Lower lobe of right lung (tissue), 2 donors: ENCODE data around the gene ICA1. TPM values are rescaled to one million over a fixed set of nuclear protein-coding genes. Genes with fewer than 3 reads are reported as not detected.

Experiments
- ATAC-seq, 2 donors: fragments of 200-7000 bp; cut with Tn5 transposase; one replicate each; pipeline ENCODE4 v1.9.1; 2020 to 2022; ENCODE audit warnings: mild to moderate bottlenecking in 2 of 2, moderate library complexity in 2 of 2
- DNase-seq: peaks from one replicate; pipeline ENCODE4 v3.0.0-alpha.2; 2020
- H3K27ac ChIP-seq: fragments of 200-600 bp; one replicate; pipeline ENCODE4 v1.8.0; 2022
- H3K27me3 ChIP-seq: fragments of 200-600 bp; one replicate; pipeline ENCODE4 v1.8.0; 2022; ENCODE audit warnings: low read depth
- H3K36me3 ChIP-seq: fragments of 200-600 bp; one replicate; pipeline ENCODE4 v1.8.0; 2022; ENCODE audit warnings: mild to moderate bottlenecking
- H3K4me1 ChIP-seq: fragments of 200-600 bp; one replicate; pipeline ENCODE4 v1.8.0; 2022
- H3K4me3 ChIP-seq: fragments of 200-600 bp; one replicate; pipeline ENCODE4 v1.8.0; 2022; ENCODE audit warnings: mild to moderate bottlenecking
- H3K9me3 ChIP-seq: fragments of 200-600 bp; one replicate; pipeline ENCODE4 v1.8.0; 2022
- intact Hi-C: fragments of 100-400 bp; cut with DNase I; formaldehyde crosslinking; loops from one replicate; pipeline ENCODE4 v1.11.0; 2022
- total RNA-seq: library from RNA; stranded (reverse); fragmentation: NEBNext Ultra II Directional; extraction: Animal tissue kit (Norgen Biotek cat#: 25700); gene quantifications from one replicate; pipeline ENCODE4 v1.2.1, GENCODE V29; 2021
- TF ChIP-seq, protein P1 (sequence below): fragments of 200-600 bp; IDR thresholded peaks from one replicate; pipeline ENCODE4 v1.8.0; 2022; ENCODE audit warnings: antibody characterized with exemption, mild to moderate bottlenecking
- donor health status: DM: no; HTN: yes; CAD: no; lungs with severe emphysema.

ICA1 gene
- total RNA-seq, 1 donor from 2014 or later = 19.5 TPM

DNA sequence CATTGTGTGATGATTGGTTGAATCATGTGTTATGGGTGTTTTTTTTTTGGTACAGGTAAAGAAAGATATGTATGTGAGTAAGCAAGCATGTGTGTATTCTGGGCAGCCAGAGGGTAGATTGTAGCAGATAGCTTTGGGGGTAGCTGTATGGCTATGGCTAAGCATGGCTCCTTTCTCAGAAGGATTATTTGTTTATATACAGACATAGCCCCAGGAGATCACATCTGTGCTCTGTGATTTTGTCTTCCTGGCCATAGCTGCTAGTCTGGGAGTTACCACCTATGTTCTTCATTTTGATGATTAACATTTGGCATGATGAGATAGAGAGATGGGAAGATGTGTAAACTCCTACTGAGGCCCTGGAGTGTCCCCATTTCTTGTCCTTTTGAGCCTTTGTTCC, 23.2 kb upstream of the ICA1 start:
- no peak for ATAC-seq
- intact Hi-C loops = no loop called here
- Histone ChIP-seq H3K4me3 (no peak overlapping the region), H3K27me3 (no peaks in the 10 kb centered on the region), H3K36me3 (no peaks in the 10 kb centered on the region), H3K9me3 (no peaks in the 10 kb centered on the region), H3K27ac (no peak overlapping the region), H3K4me1 (no peaks in the 10 kb centered on the region)
- TF ChIP-seq, protein P1, sequence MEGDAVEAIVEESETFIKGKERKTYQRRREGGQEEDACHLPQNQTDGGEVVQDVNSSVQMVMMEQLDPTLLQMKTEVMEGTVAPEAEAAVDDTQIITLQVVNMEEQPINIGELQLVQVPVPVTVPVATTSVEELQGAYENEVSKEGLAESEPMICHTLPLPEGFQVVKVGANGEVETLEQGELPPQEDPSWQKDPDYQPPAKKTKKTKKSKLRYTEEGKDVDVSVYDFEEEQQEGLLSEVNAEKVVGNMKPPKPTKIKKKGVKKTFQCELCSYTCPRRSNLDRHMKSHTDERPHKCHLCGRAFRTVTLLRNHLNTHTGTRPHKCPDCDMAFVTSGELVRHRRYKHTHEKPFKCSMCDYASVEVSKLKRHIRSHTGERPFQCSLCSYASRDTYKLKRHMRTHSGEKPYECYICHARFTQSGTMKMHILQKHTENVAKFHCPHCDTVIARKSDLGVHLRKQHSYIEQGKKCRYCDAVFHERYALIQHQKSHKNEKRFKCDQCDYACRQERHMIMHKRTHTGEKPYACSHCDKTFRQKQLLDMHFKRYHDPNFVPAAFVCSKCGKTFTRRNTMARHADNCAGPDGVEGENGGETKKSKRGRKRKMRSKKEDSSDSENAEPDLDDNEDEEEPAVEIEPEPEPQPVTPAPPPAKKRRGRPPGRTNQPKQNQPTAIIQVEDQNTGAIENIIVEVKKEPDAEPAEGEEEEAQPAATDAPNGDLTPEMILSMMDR = no peak
- no peak for DNase-seq

DNA sequence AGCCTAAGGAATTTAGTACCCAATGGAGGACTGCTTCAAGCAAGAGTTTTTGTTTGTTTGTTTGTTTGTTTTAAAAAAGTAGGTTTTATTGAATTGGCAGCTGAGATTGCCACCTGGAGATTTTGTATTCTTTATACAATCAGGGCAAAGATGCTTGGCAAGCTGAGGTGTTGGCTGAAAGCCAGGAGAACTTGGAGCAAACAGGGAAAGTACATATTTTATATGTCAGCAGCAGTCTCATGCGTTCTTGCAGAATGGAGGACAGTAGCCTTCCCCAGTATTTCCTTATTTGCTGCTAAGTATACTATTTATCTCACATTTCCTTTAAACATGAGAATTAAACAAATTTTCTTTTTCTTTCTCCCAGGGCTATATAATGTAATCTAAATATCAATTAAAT, 22.6 kb upstream of the ICA1 start:
- no peak for ATAC-seq
- H3K36me3 ChIP-seq = no peaks in the 10 kb centered on the region
- intact Hi-C loops = no loop called here
- H3K9me3 ChIP-seq = no peaks in the 10 kb centered on the region
- H3K4me3 ChIP-seq = no peak overlapping the region
- no peak for DNase-seq
- no peaks in the 10 kb centered on the region for H3K27me3 ChIP-seq
- no peaks in the 10 kb centered on the region for H3K4me1 ChIP-seq
- TF ChIP-seq, protein P1 = no peak
- no peak overlapping the region for H3K27ac ChIP-seq

DNA sequence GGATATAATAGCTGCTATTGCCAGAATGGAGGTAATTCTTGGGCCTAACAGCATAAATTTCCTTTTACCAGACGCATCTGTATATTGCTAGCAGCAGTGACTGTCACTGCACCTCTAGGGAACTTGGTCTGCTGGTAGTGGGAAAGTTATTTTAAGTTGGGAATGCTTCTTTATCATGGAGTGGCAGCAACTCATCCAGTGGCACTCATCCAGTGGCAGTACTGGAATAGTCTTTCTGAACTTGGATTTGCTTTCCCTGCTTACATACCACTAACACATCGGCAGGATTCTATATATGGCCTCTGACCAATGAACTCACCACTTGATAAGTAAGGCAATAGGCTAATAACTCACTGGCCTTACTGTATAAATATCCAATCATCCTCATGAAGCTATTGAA, 22.0 kb upstream of the ICA1 start:
- Histone ChIP-seq H3K9me3 (no peaks in the 10 kb centered on the region), H3K27me3 (no peaks in the 10 kb centered on the region), H3K4me1 (no peaks in the 10 kb centered on the region), H3K4me3 (no peak overlapping the region), H3K36me3 (no peaks in the 10 kb centered on the region), H3K27ac (no peak overlapping the region)
- ATAC-seq = no peak
- intact Hi-C loops = no loop called here
- TF ChIP-seq, protein P1 = no peak
- no peak for DNase-seq

DNA sequence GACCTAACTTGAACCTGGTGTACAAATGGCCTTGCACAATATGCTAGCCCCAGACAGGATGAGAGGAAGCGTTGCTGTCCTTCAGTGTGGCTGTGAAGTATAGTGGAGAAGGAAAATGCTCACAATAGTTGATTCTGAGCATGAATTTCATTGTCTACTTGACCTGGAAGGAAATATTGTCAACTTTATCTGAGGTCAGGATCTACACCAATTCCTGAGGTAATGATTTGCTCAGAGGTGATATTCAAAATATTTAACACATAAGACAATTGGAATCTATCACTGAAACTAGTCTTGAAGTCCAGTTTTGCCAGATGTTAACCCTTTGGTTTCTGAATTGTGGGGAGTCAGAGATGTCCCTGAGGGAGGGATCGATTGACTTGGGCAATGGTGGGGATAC, 20.9 kb upstream of the ICA1 start:
- intact Hi-C loops = no loop called here
- no peak for ATAC-seq
- DNase-seq = no peak
- no peak overlapping the region for H3K27ac ChIP-seq
- H3K4me1 ChIP-seq = no peaks in the 10 kb centered on the region
- TF ChIP-seq, protein P1 = no peak
- H3K4me3 ChIP-seq = no peak overlapping the region
- H3K36me3 ChIP-seq = no peaks in the 10 kb centered on the region
- H3K27me3 ChIP-seq = no peaks in the 10 kb centered on the region
- H3K9me3 ChIP-seq = no peaks in the 10 kb centered on the region

DNA sequence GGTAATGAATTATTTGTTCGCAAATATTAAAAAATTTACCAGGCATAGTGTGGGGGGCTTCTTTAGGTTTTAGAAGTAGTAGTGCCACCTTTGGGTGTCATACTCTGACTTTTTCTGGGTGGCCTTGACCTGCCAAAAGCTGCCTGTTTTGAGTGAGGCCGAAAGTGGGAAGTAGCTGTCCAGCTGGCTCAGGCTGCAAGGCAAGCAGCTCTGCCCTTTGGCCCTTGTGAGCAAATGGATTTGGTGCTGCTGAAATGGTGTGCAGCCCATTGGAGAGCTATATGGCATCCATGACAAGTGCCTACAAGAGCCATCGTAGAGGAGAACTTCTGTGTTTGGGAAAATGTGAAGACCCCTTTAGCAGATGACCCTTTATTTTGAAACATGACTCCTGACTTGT, 20.2 kb upstream of the ICA1 start:
- Histone ChIP-seq H3K4me1 (no peaks in the 10 kb centered on the region), H3K4me3 (no peak overlapping the region), H3K27ac (no peak overlapping the region), H3K27me3 (no peaks in the 10 kb centered on the region), H3K36me3 (no peaks in the 10 kb centered on the region), H3K9me3 (no peaks in the 10 kb centered on the region)
- DNase-seq = no peak
- TF ChIP-seq, protein P1 = no peak
- no peak for ATAC-seq
- intact Hi-C loops = no loop called here

DNA sequence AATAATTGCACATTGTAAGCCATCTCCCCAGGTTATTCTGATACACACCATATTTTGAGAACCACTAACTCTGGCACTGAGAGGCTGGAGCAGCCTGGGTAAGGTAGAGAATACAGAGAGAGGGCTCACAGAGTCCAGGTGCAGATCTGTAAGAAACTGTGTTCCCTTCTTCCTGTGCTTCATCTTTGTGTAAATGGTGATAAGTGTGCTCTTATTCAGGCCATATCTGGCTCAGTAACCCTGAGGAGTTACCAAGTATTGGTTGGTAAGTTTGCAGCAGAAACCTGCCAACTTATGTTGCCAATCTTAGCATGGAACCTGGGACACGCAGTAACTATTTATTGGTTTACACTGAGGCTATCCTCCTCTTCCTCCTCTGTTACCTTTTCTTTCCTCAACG, 16.2 kb upstream of the ICA1 start:
- intact Hi-C loops = no loop called here
- no peaks in the 10 kb centered on the region for H3K36me3 ChIP-seq
- no peaks in the 10 kb centered on the region for H3K27me3 ChIP-seq
- no peaks in the 10 kb centered on the region for H3K4me1 ChIP-seq
- no peak overlapping the region for H3K4me3 ChIP-seq
- TF ChIP-seq, protein P1 = no peak
- ATAC-seq = no peak
- DNase-seq = no peak
- no peaks in the 10 kb centered on the region for H3K9me3 ChIP-seq
- H3K27ac ChIP-seq = no peak overlapping the region
